Measurements from ENCODE around the gene NEXMIF.

DNA sequence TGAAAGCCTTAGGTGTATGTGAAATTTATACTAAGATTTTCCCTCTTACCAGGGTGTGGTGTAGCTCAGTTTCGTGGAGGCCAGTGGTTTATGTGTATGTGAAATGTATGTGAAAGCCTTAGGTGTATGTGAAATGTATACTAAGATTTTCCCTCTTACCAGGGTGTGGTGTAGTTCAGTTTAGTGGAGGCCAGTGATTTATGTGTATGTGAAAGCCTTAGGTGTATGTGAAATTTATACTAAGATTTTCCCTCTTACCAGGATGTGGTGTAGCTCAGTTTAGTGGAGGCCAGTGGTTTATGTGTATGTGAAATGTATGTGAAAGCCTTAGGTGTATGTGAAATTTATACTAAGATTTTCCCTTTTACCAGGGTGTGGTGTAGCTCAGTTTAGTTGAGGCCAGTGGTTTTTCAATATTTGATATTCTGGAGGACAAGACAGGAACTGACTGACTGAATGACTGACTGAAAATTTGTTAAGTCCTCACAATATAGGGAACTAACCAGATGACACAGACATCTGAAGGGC lies 143.7 kb downstream of the NEXMIF start:
- TF ChIP-seq, protein P1, sequence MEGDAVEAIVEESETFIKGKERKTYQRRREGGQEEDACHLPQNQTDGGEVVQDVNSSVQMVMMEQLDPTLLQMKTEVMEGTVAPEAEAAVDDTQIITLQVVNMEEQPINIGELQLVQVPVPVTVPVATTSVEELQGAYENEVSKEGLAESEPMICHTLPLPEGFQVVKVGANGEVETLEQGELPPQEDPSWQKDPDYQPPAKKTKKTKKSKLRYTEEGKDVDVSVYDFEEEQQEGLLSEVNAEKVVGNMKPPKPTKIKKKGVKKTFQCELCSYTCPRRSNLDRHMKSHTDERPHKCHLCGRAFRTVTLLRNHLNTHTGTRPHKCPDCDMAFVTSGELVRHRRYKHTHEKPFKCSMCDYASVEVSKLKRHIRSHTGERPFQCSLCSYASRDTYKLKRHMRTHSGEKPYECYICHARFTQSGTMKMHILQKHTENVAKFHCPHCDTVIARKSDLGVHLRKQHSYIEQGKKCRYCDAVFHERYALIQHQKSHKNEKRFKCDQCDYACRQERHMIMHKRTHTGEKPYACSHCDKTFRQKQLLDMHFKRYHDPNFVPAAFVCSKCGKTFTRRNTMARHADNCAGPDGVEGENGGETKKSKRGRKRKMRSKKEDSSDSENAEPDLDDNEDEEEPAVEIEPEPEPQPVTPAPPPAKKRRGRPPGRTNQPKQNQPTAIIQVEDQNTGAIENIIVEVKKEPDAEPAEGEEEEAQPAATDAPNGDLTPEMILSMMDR (IDR thresholded peaks at IDR 0.05): no peak
- TF ChIP-seq POLR2A (IDR thresholded peaks at IDR 0.05): no peak

Measured in ovary (tissue), 3 donors.